HepG2 (cell line): ENCODE data around the gene UPK1B. TPM values are rescaled to one million over a fixed set of nuclear protein-coding genes. Genes with fewer than 3 reads are reported as not detected.

Source experiments
- AGO2 ChIP-seq: fragments of 200-400 bp; formaldehyde crosslinking; optimal IDR thresholded peaks from 2 replicates; pipeline ENCODE3; 2017; ENCODE audit warnings: mild to moderate bottlenecking, low read depth, low read length, moderate library complexity
- ARHGAP35 ChIP-seq: sonication (generic); formaldehyde crosslinking; IDR thresholded peaks from 2 replicates; pipeline ENCODE4 v1.9.0; 2022; ENCODE audit warnings: mild to moderate bottlenecking, inconsistent platforms, moderate library complexity, missing genetic modification reagents, borderline replicate concordance
- ATF6 ChIP-seq: sonication (generic); formaldehyde crosslinking; conservative IDR thresholded peaks from 2 replicates; pipeline ENCODE4 v1.4.0; 2020; ENCODE audit warnings: missing genetic modification reagents
- CAMTA2 ChIP-seq: sonication (generic); formaldehyde crosslinking; IDR thresholded peaks from 2 replicates; pipeline ENCODE4 v1.4.0; 2020; ENCODE audit warnings: mild to moderate bottlenecking, missing genetic modification reagents, borderline replicate concordance
- CENPT ChIP-seq: sonication (generic); formaldehyde crosslinking; IDR thresholded peaks from 2 replicates; pipeline ENCODE4 v1.8.0; 2022; ENCODE audit warnings: low read depth, mild to moderate bottlenecking, moderate library complexity, missing genetic modification reagents
- E2F2 ChIP-seq: sonication (generic); formaldehyde crosslinking; IDR thresholded peaks from 2 replicates; pipeline ENCODE4 v1.4.0; 2020; ENCODE audit warnings: missing genetic modification reagents, borderline replicate concordance
- FOXC1 ChIP-seq: sonication (generic); formaldehyde crosslinking; IDR thresholded peaks from 2 replicates; pipeline ENCODE4 v1.8.0; 2022; ENCODE audit warnings: mild to moderate bottlenecking, missing genetic modification reagents, borderline replicate concordance
- GLI4 ChIP-seq: sonication (generic); formaldehyde crosslinking; IDR thresholded peaks from 2 replicates; pipeline ENCODE4 v1.5.1; 2020; ENCODE audit warnings: missing genetic modification reagents, mild to moderate bottlenecking, moderate library complexity, borderline replicate concordance
- HNRNPH1 ChIP-seq: fragments of 200-400 bp; formaldehyde crosslinking; optimal IDR thresholded peaks from 2 replicates; pipeline ENCODE3; 2017; ENCODE audit warnings: mild to moderate bottlenecking, low read depth, low read length
- RAD51 ChIP-seq: fragments of 450-650 bp; IDR thresholded peaks from 2 replicates; pipeline ENCODE4 v1.6.1; 2016; ENCODE audit warnings: borderline replicate concordance
- RXRB ChIP-seq: IDR thresholded peaks from 2 replicates; pipeline ENCODE4 v1.6.1; 2016; ENCODE audit warnings: borderline replicate concordance, missing genetic modification reagents, missing compliant biosample characterization
- TBX3 ChIP-seq: fragments of 450-650 bp; IDR thresholded peaks from 2 replicates; pipeline ENCODE4 v1.6.1; 2017; ENCODE audit warnings: antibody characterized with exemption, mild to moderate bottlenecking, inconsistent platforms, borderline replicate concordance
- TRIM22 ChIP-seq: fragments of 450-650 bp; IDR thresholded peaks from 2 replicates; pipeline ENCODE4 v1.6.1; 2017
- ZIK1 ChIP-seq: sonication (generic); formaldehyde crosslinking; IDR thresholded peaks from 2 replicates; pipeline ENCODE4 v1.5.0; 2020; ENCODE audit warnings: mild to moderate bottlenecking, low read depth, missing genetic modification reagents, borderline replicate concordance
- ZNF331 ChIP-seq: sonication (generic); formaldehyde crosslinking; IDR thresholded peaks from 2 replicates; pipeline ENCODE4 v1.4.0; 2020; ENCODE audit warnings: missing genetic modification reagents
- ZNF552 ChIP-seq: sonication (generic); formaldehyde crosslinking; IDR thresholded peaks from 2 replicates; pipeline ENCODE4 v1.9.0; 2022; ENCODE audit warnings: missing genetic modification reagents, mild to moderate bottlenecking, borderline replicate concordance
- ZNF672 ChIP-seq: sonication (generic); formaldehyde crosslinking; IDR thresholded peaks from 2 replicates; pipeline ENCODE4 v1.8.1; 2022; ENCODE audit warnings: missing genetic modification reagents
- ZNF749 ChIP-seq: sonication (generic); formaldehyde crosslinking; IDR thresholded peaks from 2 replicates; pipeline ENCODE4 v1.8.0; 2022; ENCODE audit warnings: mild to moderate bottlenecking, missing genetic modification reagents, moderate library complexity, borderline replicate concordance
- polyA plus RNA-seq, 8 experiments: library from polyadenylated mRNA; depleted of rRNA in 3 of 8; stranded (reverse) in 7 of 8; unstranded in 1 of 8; fragments of >200 nt; fragmentation: Illumina TruSeq in 4 of 8; extraction: Trizol in 4 of 8; gene quantifications; 2 replicates each; pipeline versions ENCODE4 v1.2.1 to v1.2.3, GENCODE V29; 2011 to 2016; ENCODE audit warnings: low read depth in 4 of 8, missing spikeins in 1 of 8, mixed read lengths in 1 of 8; ENCODE audit not compliant: insufficient read depth in 1 of 8
- total RNA-seq, 5 experiments: library from RNA; depleted of rRNA; stranded (reverse); fragments of >200 nt; fragmentation: Illumina TruSeq; extraction: Trizol; gene quantifications; 2 replicates each; pipeline ENCODE4 v1.2.3, GENCODE V29; 2016; ENCODE audit warnings: low read depth in 1 of 5
- TF ChIP-seq, protein P1 (sequence below): sonication (generic); formaldehyde crosslinking; IDR thresholded peaks from 2 replicates; pipeline ENCODE4 v1.4.0; 2020; ENCODE audit warnings: mild to moderate bottlenecking, missing genetic modification reagents
- TF ChIP-seq, protein P2 (sequence below): sonication (generic); formaldehyde crosslinking; IDR thresholded peaks from 2 replicates; pipeline ENCODE4 v1.8.1; 2023; ENCODE audit warnings: missing genetic modification reagents, inconsistent platforms, borderline replicate concordance

Gene UPK1B
- total and polyA plus RNA-seq, 2 of the 13 experiments (the other 11 are each of a cell fraction or from before 2014, with no cell fraction given): not detected

DNA sequence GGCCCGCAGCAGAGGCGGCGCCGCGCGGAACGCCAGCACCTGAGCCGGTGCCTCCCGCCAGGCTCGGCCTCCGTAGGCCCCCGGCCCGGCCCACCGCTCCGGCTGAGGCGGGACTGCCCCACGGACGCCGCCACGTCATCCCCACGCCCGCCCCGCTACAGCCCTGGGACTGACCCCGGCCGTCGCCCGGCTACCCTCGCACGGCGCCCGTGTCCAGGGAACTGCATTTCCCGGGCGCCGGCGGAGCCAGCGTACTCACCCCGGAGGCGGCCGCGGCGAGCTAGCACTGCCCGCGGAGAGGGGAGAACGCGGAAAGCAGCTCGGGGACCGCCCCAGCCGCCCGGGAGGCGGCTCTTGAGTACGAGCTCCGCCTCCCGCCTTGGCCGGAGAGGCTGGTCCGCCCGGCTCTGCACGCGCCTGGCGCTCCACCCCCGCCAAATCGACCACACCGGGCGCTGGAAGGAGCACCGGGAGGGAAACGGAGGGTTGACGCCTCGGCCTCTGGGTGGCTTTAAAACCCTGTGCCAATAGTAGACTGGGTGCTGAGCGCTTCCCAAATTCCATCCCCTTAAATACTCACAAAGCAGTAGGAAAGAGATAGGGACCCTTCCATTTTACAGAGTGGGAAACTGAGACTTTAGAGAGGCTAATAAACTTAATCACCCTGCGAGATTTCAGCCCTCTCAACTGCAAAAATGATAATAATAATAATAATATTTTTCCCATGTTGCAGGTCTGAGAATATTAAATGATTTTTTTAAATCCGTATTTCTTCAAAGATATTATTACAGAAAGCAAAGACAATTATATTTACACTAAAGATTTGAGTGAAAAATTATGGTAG is 67.4 kb downstream of the UPK1B start, which contains the start of gene B4GALT4 (continued):
- TF ChIP-seq FOXC1 (CRISPR knock-in tag) (no peak), RXRB (peak; percentile 14; the same call in 1 of the 2 replicates), ZNF331 (peak; percentile 82), E2F2 (CRISPR knock-in tag) (no peak), TRIM22 (no peak), AGO2 (peak; percentile 84), ZNF749 (CRISPR knock-in tag) (peak; percentile 78; the same call in 1 of the 2 replicates), ATF6 (no peak), HNRNPH1 (no peak), CENPT (CRISPR knock-in tag) (no peak), ZIK1 (CRISPR knock-in tag) (no peak), ZNF672 (no peak; the same call in 1 of the 2 replicates), ARHGAP35 (no peak; the same call in 1 of the 2 replicates), GLI4 (CRISPR knock-in tag) (peak; percentile 76; the same call in 1 of the 2 replicates), CAMTA2 (no peak), RAD51 (no peak), ZNF552 (CRISPR knock-in tag) (no peak), TBX3 (no peak)
- TF ChIP-seq, protein P1, sequence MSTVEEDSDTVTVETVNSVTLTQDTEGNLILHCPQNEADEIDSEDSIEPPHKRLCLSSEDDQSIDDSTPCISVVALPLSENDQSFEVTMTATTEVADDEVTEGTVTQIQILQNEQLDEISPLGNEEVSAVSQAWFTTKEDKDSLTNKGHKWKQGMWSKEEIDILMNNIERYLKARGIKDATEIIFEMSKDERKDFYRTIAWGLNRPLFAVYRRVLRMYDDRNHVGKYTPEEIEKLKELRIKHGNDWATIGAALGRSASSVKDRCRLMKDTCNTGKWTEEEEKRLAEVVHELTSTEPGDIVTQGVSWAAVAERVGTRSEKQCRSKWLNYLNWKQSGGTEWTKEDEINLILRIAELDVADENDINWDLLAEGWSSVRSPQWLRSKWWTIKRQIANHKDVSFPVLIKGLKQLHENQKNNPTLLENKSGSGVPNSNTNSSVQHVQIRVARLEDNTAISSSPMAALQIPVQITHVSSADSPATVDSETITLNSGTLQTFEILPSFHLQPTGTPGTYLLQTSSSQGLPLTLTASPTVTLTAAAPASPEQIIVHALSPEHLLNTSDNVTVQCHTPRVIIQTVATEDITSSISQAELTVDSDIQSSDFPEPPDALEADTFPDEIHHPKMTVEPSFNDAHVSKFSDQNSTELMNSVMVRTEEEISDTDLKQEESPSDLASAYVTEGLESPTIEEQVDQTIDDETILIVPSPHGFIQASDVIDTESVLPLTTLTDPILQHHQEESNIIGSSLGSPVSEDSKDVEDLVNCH: no peak
- TF ChIP-seq, protein P2, sequence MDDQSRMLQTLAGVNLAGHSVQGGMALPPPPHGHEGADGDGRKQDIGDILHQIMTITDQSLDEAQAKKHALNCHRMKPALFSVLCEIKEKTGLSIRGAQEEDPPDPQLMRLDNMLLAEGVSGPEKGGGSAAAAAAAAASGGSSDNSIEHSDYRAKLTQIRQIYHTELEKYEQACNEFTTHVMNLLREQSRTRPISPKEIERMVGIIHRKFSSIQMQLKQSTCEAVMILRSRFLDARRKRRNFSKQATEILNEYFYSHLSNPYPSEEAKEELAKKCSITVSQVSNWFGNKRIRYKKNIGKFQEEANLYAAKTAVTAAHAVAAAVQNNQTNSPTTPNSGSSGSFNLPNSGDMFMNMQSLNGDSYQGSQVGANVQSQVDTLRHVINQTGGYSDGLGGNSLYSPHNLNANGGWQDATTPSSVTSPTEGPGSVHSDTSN: 0 out of 2 replicates have a peak, but pooled peaks have one; percentile 21
